GM23338 (cell line): Measurements from ENCODE around the gene BICC1. TPM values are rescaled to one million over a fixed set of nuclear protein-coding genes. Genes with fewer than 3 reads are reported as not detected.

Source experiments
- ATAC-seq: fragments of 200-7000 bp; cut with Tn5 transposase; 3 replicates; pipeline ENCODE4 v1.9.1; 2020
- DNase-seq: peaks from one replicate; pipeline ENCODE4 v3.0.0-alpha.2; 2015; ENCODE audit warnings: low spot score
- H2AFZ ChIP-seq: fragments of 200-600 bp; sonication (generic); 2 replicates; pipeline ENCODE4 v1.8.0; 2016; ENCODE audit warnings: antibody characterized with exemption, mild to moderate bottlenecking, moderate library complexity
- H3F3A ChIP-seq: fragments of 200-600 bp; sonication (generic); replicated peaks from 2 replicates; pipeline ENCODE4 v1.8.0; 2017; ENCODE audit warnings: antibody characterized with exemption, mixed run types, low read depth
- H3K27ac ChIP-seq: fragments of 200-600 bp; sonication (generic); 2 replicates; pipeline ENCODE4 v1.6.1; 2016; ENCODE audit warnings: low read depth
- H3K27me3 ChIP-seq: fragments of 200-600 bp; sonication (generic); 2 replicates; pipeline ENCODE4 v1.8.0; 2016; ENCODE audit warnings: mild to moderate bottlenecking, mixed run types, moderate library complexity; ENCODE audit not compliant: insufficient read depth
- H3K36me3 ChIP-seq: fragments of 200-600 bp; sonication (generic); 2 replicates; pipeline ENCODE4 v1.8.0; 2016; ENCODE audit warnings: mild to moderate bottlenecking; ENCODE audit not compliant: insufficient read depth
- H3K4me1 ChIP-seq: fragments of 200-600 bp; sonication (generic); 2 replicates; pipeline ENCODE4 v1.8.0; 2016; ENCODE audit warnings: mild to moderate bottlenecking, moderate library complexity; ENCODE audit not compliant: insufficient read depth
- H3K4me2 ChIP-seq: fragments of 200-600 bp; sonication (generic); 2 replicates; pipeline ENCODE4 v1.7.1; 2017; ENCODE audit warnings: mixed run types
- H3K4me3 ChIP-seq: fragments of 200-600 bp; sonication (generic); 2 replicates; pipeline ENCODE4 v1.6.1; 2016; ENCODE audit warnings: mixed run types
- H3K79me2 ChIP-seq: fragments of 200-600 bp; sonication (generic); replicated peaks from 2 replicates; pipeline ENCODE4 v1.8.0; 2017; ENCODE audit warnings: mild to moderate bottlenecking; ENCODE audit not compliant: insufficient read depth
- H3K9me2 ChIP-seq: fragments of 200-600 bp; sonication (generic); 2 replicates; pipeline ENCODE4 v1.8.0; 2017; ENCODE audit not compliant: insufficient read depth
- H4K20me1 ChIP-seq: fragments of 200-600 bp; sonication (generic); replicated peaks from 2 replicates; pipeline ENCODE4 v1.8.0; 2017; ENCODE audit warnings: mild to moderate bottlenecking; ENCODE audit not compliant: insufficient read depth
- H3K27ac Mint-ChIP-seq: 2 replicates; pipeline ENCODE4 v1.8.0; 2020; ENCODE audit warnings: inconsistent platforms, mild to moderate bottlenecking, moderate library complexity, mixed read lengths
- H3K27me3 Mint-ChIP-seq: 3 replicates; pipeline ENCODE4 v1.8.0; 2022; ENCODE audit warnings: low read depth, mild to moderate bottlenecking, moderate library complexity, mixed read lengths, inconsistent platforms; ENCODE audit not compliant: insufficient read depth, poor library complexity
- H3K36me3 Mint-ChIP-seq: 3 replicates; pipeline ENCODE4 v1.8.0; 2021; ENCODE audit warnings: low read depth, mild to moderate bottlenecking, inconsistent platforms, moderate library complexity, mixed read lengths
- H3K4me1 Mint-ChIP-seq: 3 replicates; pipeline ENCODE4 v1.8.0; 2020; ENCODE audit warnings: mild to moderate bottlenecking, inconsistent platforms, mixed read lengths
- H3K4me3 Mint-ChIP-seq: 3 replicates; pipeline ENCODE4 v1.8.0; 2021; ENCODE audit warnings: moderate library complexity, mild to moderate bottlenecking, inconsistent platforms, mixed read lengths
- H3K9me3 Mint-ChIP-seq: 3 replicates; pipeline ENCODE4 v1.8.0; 2020; ENCODE audit warnings: moderate library complexity, mild to moderate bottlenecking, inconsistent platforms, mixed read lengths
- CTCF ChIP-seq, 2 experiments: fragments of 200-600 bp in 1 of 2; sonication (generic) in 1 of 2; conservative IDR thresholded peaks; 2 replicates each; pipeline versions ENCODE4 v1.5.1 to v1.6.1; 2016 to 2017; ENCODE audit warnings: antibody characterized with exemption in 2 of 2, low read depth in 2 of 2, mild to moderate bottlenecking in 2 of 2, moderate library complexity in 1 of 2
- EZH2 ChIP-seq: fragments of 200-600 bp; sonication (generic); IDR thresholded peaks from one replicate; pipeline ENCODE4 v1.8.0; 2017; ENCODE audit warnings: antibody characterized with exemption, mild to moderate bottlenecking, low read depth; ENCODE audit not compliant: unreplicated experiment
- EZH2phosphoT487 ChIP-seq: fragments of 200-600 bp; sonication (generic); IDR thresholded peaks from one replicate; pipeline ENCODE4 v1.8.1; 2018; ENCODE audit warnings: antibody characterized with exemption; ENCODE audit not compliant: unreplicated experiment
- JUNB ChIP-seq: IDR thresholded peaks from one replicate; pipeline ENCODE4 v1.6.1; 2016; ENCODE audit warnings: antibody characterized with exemption; ENCODE audit not compliant: unreplicated experiment
- NANOG ChIP-seq: IDR thresholded peaks from 2 replicates; pipeline ENCODE4 v1.6.1; 2016; ENCODE audit warnings: antibody characterized with exemption, borderline replicate concordance
- POLR2AphosphoS5 ChIP-seq: IDR thresholded peaks from 2 replicates; pipeline ENCODE4 v1.6.1; 2016; ENCODE audit warnings: antibody characterized with exemption, low read depth
- REST ChIP-seq: IDR thresholded peaks from one replicate; pipeline ENCODE4 v1.6.1; 2018; ENCODE audit warnings: antibody characterized with exemption; ENCODE audit not compliant: unreplicated experiment
- STAT1 ChIP-seq: IDR thresholded peaks from one replicate; pipeline ENCODE4 v1.6.1; 2016; ENCODE audit warnings: antibody characterized with exemption; ENCODE audit not compliant: unreplicated experiment
- ZNF114 ChIP-seq: fragments of 250-450 bp; sonication (Bioruptor Pico); IDR thresholded peaks from 2 replicates; pipeline ENCODE4 v1.5.0; 2020; ENCODE audit warnings: mild to moderate bottlenecking, moderate library complexity
- ZNF331 ChIP-seq: fragments of 250-450 bp; sonication (Bioruptor Pico); IDR thresholded peaks from 2 replicates; pipeline ENCODE4 v1.5.0; 2020; ENCODE audit warnings: low read depth, mild to moderate bottlenecking, moderate library complexity
- ZNF462 ChIP-seq: fragments of 250-450 bp; sonication (Bioruptor Pico); IDR thresholded peaks from 2 replicates; pipeline ENCODE4 v1.5.0; 2020; ENCODE audit warnings: mild to moderate bottlenecking, moderate library complexity
- polyA plus RNA-seq: library from polyadenylated mRNA; unstranded; fragments of >200 nt; fragmentation: Nextera tagmentation; extraction: Ambion mirVana; gene quantifications from 2 replicates; pipeline ENCODE4 v1.2.1, GENCODE V29; 2016
- total RNA-seq: library from RNA; depleted of rRNA; stranded (reverse); fragments of >200 nt; shearing (Covaris generic); gene quantifications from 2 replicates; pipeline ENCODE4 v1.2.3, GENCODE V29; 2014

Gene BICC1
- total and polyA plus RNA-seq, 2 experiments from 2014 or later, result 1.3 to 2.2 TPM

- Mint-ChIP-seq H3K27me3 (peaks cover 2% of the 10 kb centered on the region), H3K27ac (no peak overlapping the region), H3K36me3 (no peaks in the 10 kb centered on the region), H3K4me1 (peaks cover 5% of the 10 kb centered on the region; the same call in 2 of the 3 replicates), H3K9me3 (no peaks in the 10 kb centered on the region), H3K4me3 (no peak overlapping the region)
- Histone ChIP-seq H3F3A (no peaks in the 10 kb centered on the region), H3K27me3 (no peaks in the 10 kb centered on the region), H3K4me3 (no peak overlapping the region), H3K9me2 (0 out of 2 replicates have a peak, but pooled peaks cover 5% of the 10 kb centered on the region), H4K20me1 (no peaks in the 10 kb centered on the region), H3K79me2 (no peaks in the 10 kb centered on the region), H3K4me2 (no peak overlapping the region), H3K36me3 (no peaks in the 10 kb centered on the region), H3K4me1 (no peaks in the 10 kb centered on the region), H2AFZ (no peak overlapping the region), H3K27ac (no peak overlapping the region)
- no peak for TF ChIP-seq ZNF331
- TF ChIP-seq JUNB, result no peak
- no peak for TF ChIP-seq CTCF (conservative IDR thresholded peaks at IDR 0.05; ENCODE audit: low read depth in 2 of 2)
- TF ChIP-seq ZNF114 (CRISPR knock-in tag), result no peak
- TF ChIP-seq NANOG, result no peak
- no peak for TF ChIP-seq REST
- no peak for TF ChIP-seq EZH2phosphoT487
- TF ChIP-seq EZH2, result no peak
- ATAC-seq (no peak), DNase-seq (no peak)
Observed at GRCh38 chr10:58806323-58806722, 293.7 kb downstream of the BICC1 start.

GRCh38 chr10:58806970-58807628 is 294.4 kb downstream of the BICC1 start:
- no peak overlapping the region for H3K27ac Mint-ChIP-seq
- TF ChIP-seq STAT1 (no peak), POLR2AphosphoS5 (no peak), ZNF462 (CRISPR knock-in tag) (no peak), ZNF331 (no peak)

More at GRCh38 chr10:58806970-58807628, 294.4 kb downstream of the BICC1 start:
- H3K4me1 ChIP-seq, result no peaks in the 10 kb centered on the region
- H3K27ac ChIP-seq, result no peak overlapping the region
- no peaks in the 10 kb centered on the region for H3F3A ChIP-seq
- Mint-ChIP-seq H3K4me3 (no peak overlapping the region), H3K36me3 (no peaks in the 10 kb centered on the region), H3K9me3 (no peaks in the 10 kb centered on the region), H3K4me1 (peaks cover 5% of the 10 kb centered on the region; the same call in 2 of the 3 replicates), H3K27me3 (peaks cover 2% of the 10 kb centered on the region)
- H2AFZ ChIP-seq, result no peak overlapping the region
- no peak overlapping the region for H3K4me3 ChIP-seq
- no peaks in the 10 kb centered on the region for H3K36me3 ChIP-seq
- no peaks in the 10 kb centered on the region for H3K79me2 ChIP-seq
- H3K27me3 ChIP-seq, result no peaks in the 10 kb centered on the region
- no peak overlapping the region for H3K4me2 ChIP-seq
- DNase-seq, result no peak
- H3K9me2 ChIP-seq, result 0 out of 2 replicates have a peak, but pooled peaks cover 5% of the 10 kb centered on the region
- ATAC-seq, result no peak
- no peaks in the 10 kb centered on the region for H4K20me1 ChIP-seq
